Activated CD4-positive, alpha-beta memory T cell treated with anti-CD3 and anti-CD28 coated beads, Interleukin-2, amount 10 ng/mL, durations not matched to agents 7 days and 5 days (primary cell): Measurements from ENCODE around the gene LRBA. TPM values are rescaled to one million over a fixed set of nuclear protein-coding genes. Genes with fewer than 3 reads are reported as not detected.
"Not testable (repeated sequence)": the region's sequence is repeated elsewhere in the genome, so short reads cannot be mapped to it uniquely, and the experiment has no call there.

Experiments
- CTCF ChIA-PET: fragments of 350-600 bp; sonication (Branson Sonifier 250); formaldehyde crosslinking; loops from one replicate; lab custom pipeline; 2021; ENCODE audit warnings: antibody characterized with exemption, inconsistent platforms; lab: Charles Lee
- POLR2A ChIA-PET: fragments of 350-600 bp; sonication (Branson Sonifier 250); formaldehyde crosslinking; loops from one replicate; lab custom pipeline; 2021; ENCODE audit warnings: antibody characterized with exemption; lab: Charles Lee
- DNase-seq: peaks from one replicate; pipeline ENCODE4 v3.0.0-alpha.2; 2020
- H3K27ac Mint-ChIP-seq: one replicate; pipeline ENCODE4 v1.8.0; 2021; ENCODE audit warnings: mild to moderate bottlenecking, mixed read lengths
- H3K27me3 Mint-ChIP-seq: one replicate; pipeline ENCODE4 v1.8.0; 2021; ENCODE audit warnings: mixed read lengths
- H3K36me3 Mint-ChIP-seq: one replicate; pipeline ENCODE4 v1.8.0; 2021; ENCODE audit warnings: low read depth, mixed read lengths
- H3K4me1 Mint-ChIP-seq: one replicate; pipeline ENCODE4 v1.8.0; 2021; ENCODE audit warnings: mixed read lengths
- H3K4me3 Mint-ChIP-seq: one replicate; pipeline ENCODE4 v1.8.0; 2021; ENCODE audit warnings: mild to moderate bottlenecking, mixed read lengths
- H3K9me3 Mint-ChIP-seq: one replicate; pipeline ENCODE4 v1.8.0; 2021; ENCODE audit warnings: mixed read lengths
- total RNA-seq, 2 experiments: library from RNA; stranded (reverse); gene quantifications; one replicate each; pipeline ENCODE4 v1.2.3, GENCODE V29; 2021

Gene LRBA
- total RNA-seq, 2 experiments from 2014 or later, result 42.4 to 45.2 TPM

GRCh38 chr4:151012376-151012775 lies 2.7 kb downstream of the LRBA start:
- H3K36me3 Mint-ChIP-seq, result peaks cover 22% of the 10 kb centered on the region
- no peaks in the 10 kb centered on the region for H3K9me3 Mint-ChIP-seq
- peak overlapping the region; percentile 66 for H3K4me3 Mint-ChIP-seq
- ChIA-PET CTCF (interaction anchor here (1.1 to 1.9 kb wide), 2 partner anchors 41 to 86 kb away, joined by 4 to 6 read pairs; no protein-coding TSS in a partner anchor), POLR2A (interaction anchor here (1.1 to 5.1 kb wide), 2 partner anchors 20 to 87 kb away, joined by 3 to 57 read pairs; partner anchors contain the start of gene RPS3A)
- no peaks in the 10 kb centered on the region for H3K27me3 Mint-ChIP-seq
- H3K27ac Mint-ChIP-seq, result no peak overlapping the region
- DNase-seq, result no peak
- H3K4me1 Mint-ChIP-seq, result peaks cover 28% of the 10 kb centered on the region

DNA sequence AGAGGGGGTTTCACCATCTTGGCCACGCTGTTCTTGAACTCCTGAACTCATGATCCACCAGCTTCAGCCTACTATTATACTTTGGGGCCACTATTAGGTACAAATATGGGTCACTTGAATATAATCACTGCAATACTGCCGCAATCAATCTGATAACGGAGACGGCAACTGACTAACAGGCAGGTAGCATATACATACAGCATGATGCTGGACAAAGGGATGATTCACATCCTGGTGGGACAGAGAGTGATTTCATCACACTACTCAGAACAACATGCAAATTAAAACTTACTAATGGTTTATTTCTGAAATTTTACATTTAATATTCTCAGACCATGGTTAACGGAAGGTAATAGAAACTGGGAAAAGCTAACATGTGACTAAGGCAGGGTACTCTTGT lies 10.9 kb downstream of the LRBA start:
- H3K4me1 Mint-ChIP-seq, result peaks cover 7% of the 10 kb centered on the region
- CTCF ChIA-PET, result no interaction called here

GRCh38 chr4:151000747-151001429 lies 14.2 kb downstream of the LRBA start:
- POLR2A ChIA-PET, result no interaction called here

More for the DNA sequence above, 10.9 kb downstream of the LRBA start:
- no peaks in the 10 kb centered on the region for H3K27me3 Mint-ChIP-seq
- DNase-seq, result no peak
- no peak overlapping the region for H3K4me3 Mint-ChIP-seq
- H3K36me3 Mint-ChIP-seq, result peaks cover 32% of the 10 kb centered on the region
- peaks cover 5% of the 10 kb centered on the region for H3K9me3 Mint-ChIP-seq
- POLR2A ChIA-PET, result interaction anchor here (1.0 kb wide), 1 partner anchor 12 kb away, joined by 3 read pairs; the partner anchor contains the start of gene LRBA
- no peak overlapping the region for H3K27ac Mint-ChIP-seq

GRCh38 chr4:150999086-150999485 lies 16.0 kb downstream of the LRBA start:
- Mint-ChIP-seq H3K36me3 (peaks cover 24% of the 10 kb centered on the region), H3K4me3 (no peak overlapping the region), H3K27ac (no peak overlapping the region), H3K4me1 (peaks cover under 1% of the 10 kb centered on the region), H3K9me3 (peaks cover 3% of the 10 kb centered on the region), H3K27me3 (no peaks in the 10 kb centered on the region)
- ChIA-PET POLR2A (no interaction called here), CTCF (no interaction called here)
- no peak for DNase-seq

More at GRCh38 chr4:151000747-151001429, 14.2 kb downstream of the LRBA start:
- H3K27ac Mint-ChIP-seq, result no peak overlapping the region
- no peak for DNase-seq
- no peaks in the 10 kb centered on the region for H3K27me3 Mint-ChIP-seq
- no peak overlapping the region for H3K4me3 Mint-ChIP-seq
- H3K9me3 Mint-ChIP-seq, result peaks cover 5% of the 10 kb centered on the region
- CTCF ChIA-PET, result no interaction called here
- peaks cover 21% of the 10 kb centered on the region for H3K36me3 Mint-ChIP-seq
- peaks cover 4% of the 10 kb centered on the region for H3K4me1 Mint-ChIP-seq

- POLR2A ChIA-PET, result no interaction called here
Measured at GRCh38 chr4:150997141-150997540, 17.9 kb downstream of the LRBA start.

DNA sequence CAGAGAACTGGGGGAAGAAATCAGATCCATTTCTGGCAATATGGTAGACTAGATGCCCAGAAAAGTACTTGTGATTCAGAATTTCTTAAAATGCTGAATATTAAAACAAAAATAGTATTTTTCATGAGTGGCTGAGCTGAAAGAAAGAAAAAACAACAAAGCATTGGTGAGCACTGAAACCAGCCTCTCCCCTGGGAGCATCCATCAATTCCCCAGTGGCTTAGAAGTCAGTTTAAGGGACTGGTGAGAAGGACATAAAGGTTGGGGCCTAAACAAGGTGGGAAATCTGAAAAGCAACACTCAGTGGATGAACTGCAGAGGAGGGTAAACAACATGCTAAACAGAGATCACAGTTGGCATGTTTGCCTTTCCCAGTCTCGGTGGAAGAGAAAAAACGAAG lies 20.4 kb downstream of the LRBA start:
- H3K4me3 Mint-ChIP-seq, result no peak overlapping the region
- no peaks in the 10 kb centered on the region for H3K4me1 Mint-ChIP-seq
- no peaks in the 10 kb centered on the region for H3K9me3 Mint-ChIP-seq
- ChIA-PET POLR2A (no interaction called here), CTCF (no interaction called here)
- H3K27ac Mint-ChIP-seq, result no peak overlapping the region
- H3K36me3 Mint-ChIP-seq, result peaks cover 29% of the 10 kb centered on the region
- no peaks in the 10 kb centered on the region for H3K27me3 Mint-ChIP-seq
- no peak for DNase-seq

More at GRCh38 chr4:150997141-150997540, 17.9 kb downstream of the LRBA start:
- no peak overlapping the region for H3K4me3 Mint-ChIP-seq
- H3K27ac Mint-ChIP-seq, result no peak overlapping the region
- H3K9me3 Mint-ChIP-seq, result no peaks in the 10 kb centered on the region
- CTCF ChIA-PET, result no interaction called here
- peaks cover 23% of the 10 kb centered on the region for H3K36me3 Mint-ChIP-seq
- no peak for DNase-seq
- H3K27me3 Mint-ChIP-seq, result no peaks in the 10 kb centered on the region
- no peaks in the 10 kb centered on the region for H3K4me1 Mint-ChIP-seq

DNA sequence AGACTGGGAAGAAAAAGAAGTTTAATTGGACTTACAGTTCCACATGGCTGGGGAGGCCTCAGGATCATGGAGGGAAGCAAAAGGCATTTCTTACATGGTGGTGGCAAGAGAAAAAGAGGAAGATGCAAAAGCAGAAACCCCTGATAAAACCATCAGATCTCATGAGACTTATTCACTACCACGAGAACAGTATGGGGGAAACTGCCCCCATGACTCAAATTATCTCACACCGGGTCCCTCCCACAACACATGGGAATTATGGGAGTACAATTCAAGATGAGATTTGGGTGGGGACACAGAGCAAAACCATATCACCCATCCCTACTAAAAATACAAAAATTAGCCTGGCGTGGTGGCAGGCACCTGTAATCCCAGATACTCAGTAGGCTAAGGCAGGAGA lies 21.5 kb downstream of the LRBA start:
- POLR2A ChIA-PET, H3K9me3 Mint-ChIP-seq, H3K4me1 Mint-ChIP-seq, H3K27me3 Mint-ChIP-seq, H3K27ac Mint-ChIP-seq, CTCF ChIA-PET, H3K4me3 Mint-ChIP-seq, DNase-seq: not testable (repeated sequence)
- H3K36me3 Mint-ChIP-seq, result peaks cover 29% of the 10 kb centered on the region

- Mint-ChIP-seq H3K9me3 (no peaks in the 10 kb centered on the region), H3K4me3 (no peak overlapping the region), H3K36me3 (peaks cover 29% of the 10 kb centered on the region), H3K27me3 (no peaks in the 10 kb centered on the region), H3K27ac (no peak overlapping the region), H3K4me1 (peaks cover 8% of the 10 kb centered on the region)
- DNase-seq, result no peak
- ChIA-PET POLR2A (no interaction called here), CTCF (no interaction called here)
Measured at GRCh38 chr4:150990993-150991392, 24.1 kb downstream of the LRBA start.

DNA sequence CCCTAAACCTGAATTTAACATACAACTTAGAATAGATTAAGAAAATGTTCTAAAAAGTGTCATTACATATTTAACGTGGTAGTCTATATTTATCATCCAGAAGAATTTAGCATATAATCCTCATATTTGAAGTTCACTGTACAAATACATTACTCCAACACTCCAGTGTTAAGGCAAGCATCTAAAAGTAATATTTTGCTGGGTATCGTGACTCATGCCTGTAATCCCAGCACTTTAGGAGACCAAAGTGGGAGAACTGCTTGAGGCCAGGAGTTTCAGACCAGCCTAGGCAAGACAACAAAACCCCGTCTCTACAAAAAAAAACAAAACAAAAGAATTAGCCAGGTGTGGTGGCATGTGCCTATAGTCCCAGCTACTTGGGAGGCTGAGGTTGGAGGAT lies 24.8 kb downstream of the LRBA start:
- POLR2A ChIA-PET, result no interaction called here

GRCh38 chr4:150988238-150988637 lies 26.8 kb downstream of the LRBA start:
- Mint-ChIP-seq H3K27me3 (no peaks in the 10 kb centered on the region), H3K9me3 (no peaks in the 10 kb centered on the region), H3K4me1 (peaks cover 8% of the 10 kb centered on the region), H3K27ac (no peak overlapping the region), H3K4me3 (no peak overlapping the region), H3K36me3 (peaks cover 19% of the 10 kb centered on the region)
- no peak for DNase-seq
- CTCF ChIA-PET, result no interaction called here
- POLR2A ChIA-PET, result no interaction called here

More for the DNA sequence above, 24.8 kb downstream of the LRBA start:
- Mint-ChIP-seq H3K27ac (no peak overlapping the region), H3K9me3 (no peaks in the 10 kb centered on the region), H3K27me3 (no peaks in the 10 kb centered on the region), H3K4me1 (peaks cover 8% of the 10 kb centered on the region), H3K36me3 (peaks cover 26% of the 10 kb centered on the region), H3K4me3 (no peak overlapping the region)
- no peak for DNase-seq
- CTCF ChIA-PET, result no interaction called here

GRCh38 chr4:150987204-150987603 lies 27.9 kb downstream of the LRBA start:
- POLR2A ChIA-PET, result no interaction called here
- peaks cover 13% of the 10 kb centered on the region for H3K4me1 Mint-ChIP-seq
- H3K27me3 Mint-ChIP-seq, result no peaks in the 10 kb centered on the region
- CTCF ChIA-PET, result no interaction called here
- no peak for DNase-seq
- H3K9me3 Mint-ChIP-seq, result no peaks in the 10 kb centered on the region
- H3K36me3 Mint-ChIP-seq, result peaks cover 15% of the 10 kb centered on the region
- no peak overlapping the region for H3K27ac Mint-ChIP-seq
- no peak overlapping the region for H3K4me3 Mint-ChIP-seq

DNA sequence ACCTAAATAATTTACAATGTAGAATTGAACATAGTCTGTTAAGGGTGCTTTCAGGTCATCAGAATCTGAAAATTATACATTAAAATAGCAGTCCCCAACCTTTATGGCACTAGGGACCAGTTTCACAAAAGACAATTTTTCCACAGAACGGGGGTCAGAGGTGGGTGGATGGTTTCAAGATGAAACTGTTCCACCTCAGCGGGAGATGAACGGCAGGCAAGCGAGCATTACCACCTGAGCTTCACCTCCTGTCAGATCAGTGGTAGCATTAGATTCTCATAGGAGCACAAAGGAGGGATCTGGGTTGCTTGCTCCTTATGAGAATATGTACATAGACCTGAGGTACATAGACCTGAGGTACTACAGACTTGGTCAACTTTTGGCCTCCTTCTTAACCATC lies 29.0 kb downstream of the LRBA start:
- no peak overlapping the region for H3K27ac Mint-ChIP-seq
- no peak overlapping the region for H3K4me3 Mint-ChIP-seq
- H3K36me3 Mint-ChIP-seq, result peaks cover 11% of the 10 kb centered on the region
- ChIA-PET CTCF (no interaction called here), POLR2A (no interaction called here)
- DNase-seq, result no peak
- no peaks in the 10 kb centered on the region for H3K9me3 Mint-ChIP-seq
- H3K4me1 Mint-ChIP-seq, result peaks cover 13% of the 10 kb centered on the region
- no peaks in the 10 kb centered on the region for H3K27me3 Mint-ChIP-seq

- H3K36me3 Mint-ChIP-seq, result peaks cover 19% of the 10 kb centered on the region
- no peak overlapping the region for H3K4me3 Mint-ChIP-seq
- H3K4me1 Mint-ChIP-seq, result peaks cover 21% of the 10 kb centered on the region
- POLR2A ChIA-PET, result no interaction called here
- CTCF ChIA-PET, result no interaction called here
- DNase-seq, result no peak
- peaks cover 6% of the 10 kb centered on the region for H3K9me3 Mint-ChIP-seq
- no peak overlapping the region for H3K27ac Mint-ChIP-seq
- no peaks in the 10 kb centered on the region for H3K27me3 Mint-ChIP-seq
Measured at GRCh38 chr4:150983851-150984250, 31.2 kb downstream of the LRBA start.
